GM12864 (cell line): ENCODE results near the gene RIPK4.

Experiments used
- DNase-seq: peaks from one replicate; pipeline ENCODE4 v3.0.0-alpha.2; 2011; ENCODE audit warnings: low read depth
- H3K4me3 ChIP-seq: 2 replicates; pipeline ENCODE4 v1.5.1; 2011; ENCODE audit warnings: mild to moderate bottlenecking, low read depth, low read length, control low read depth
- TF ChIP-seq, protein P1 (sequence below): IDR thresholded peaks from 2 replicates; pipeline ENCODE4 v1.5.1; 2011; ENCODE audit warnings: low read depth, mild to moderate bottlenecking, moderate library complexity, low read length, control low read depth, inconsistent platforms; ENCODE audit errors: missing control alignments

Gene RIPK4

DNA sequence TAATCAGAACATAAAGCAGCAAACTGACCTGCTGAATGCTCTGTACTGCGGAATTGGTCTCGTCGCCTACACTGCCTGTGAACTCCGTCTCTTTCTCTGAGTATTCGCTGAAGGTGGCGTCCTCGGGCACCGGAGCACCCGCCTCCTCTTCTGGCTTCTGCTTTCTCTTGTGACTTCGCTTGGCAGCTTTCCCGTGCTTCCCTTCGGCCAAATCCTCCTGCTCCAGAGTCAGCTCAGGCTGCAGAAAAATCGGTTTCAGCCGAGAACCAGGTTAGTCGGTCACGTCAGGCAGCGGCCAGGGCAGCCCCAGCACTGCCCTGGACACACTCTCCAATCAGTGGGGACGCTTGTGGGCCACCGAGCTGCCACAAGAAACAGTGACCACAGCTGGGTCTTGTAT, 35.8 kb upstream of the RIPK4 start:
- H3K4me3 ChIP-seq, result no peak overlapping the region
- DNase-seq, result no peak
- TF ChIP-seq, protein P1, sequence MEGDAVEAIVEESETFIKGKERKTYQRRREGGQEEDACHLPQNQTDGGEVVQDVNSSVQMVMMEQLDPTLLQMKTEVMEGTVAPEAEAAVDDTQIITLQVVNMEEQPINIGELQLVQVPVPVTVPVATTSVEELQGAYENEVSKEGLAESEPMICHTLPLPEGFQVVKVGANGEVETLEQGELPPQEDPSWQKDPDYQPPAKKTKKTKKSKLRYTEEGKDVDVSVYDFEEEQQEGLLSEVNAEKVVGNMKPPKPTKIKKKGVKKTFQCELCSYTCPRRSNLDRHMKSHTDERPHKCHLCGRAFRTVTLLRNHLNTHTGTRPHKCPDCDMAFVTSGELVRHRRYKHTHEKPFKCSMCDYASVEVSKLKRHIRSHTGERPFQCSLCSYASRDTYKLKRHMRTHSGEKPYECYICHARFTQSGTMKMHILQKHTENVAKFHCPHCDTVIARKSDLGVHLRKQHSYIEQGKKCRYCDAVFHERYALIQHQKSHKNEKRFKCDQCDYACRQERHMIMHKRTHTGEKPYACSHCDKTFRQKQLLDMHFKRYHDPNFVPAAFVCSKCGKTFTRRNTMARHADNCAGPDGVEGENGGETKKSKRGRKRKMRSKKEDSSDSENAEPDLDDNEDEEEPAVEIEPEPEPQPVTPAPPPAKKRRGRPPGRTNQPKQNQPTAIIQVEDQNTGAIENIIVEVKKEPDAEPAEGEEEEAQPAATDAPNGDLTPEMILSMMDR, result no peak

DNA sequence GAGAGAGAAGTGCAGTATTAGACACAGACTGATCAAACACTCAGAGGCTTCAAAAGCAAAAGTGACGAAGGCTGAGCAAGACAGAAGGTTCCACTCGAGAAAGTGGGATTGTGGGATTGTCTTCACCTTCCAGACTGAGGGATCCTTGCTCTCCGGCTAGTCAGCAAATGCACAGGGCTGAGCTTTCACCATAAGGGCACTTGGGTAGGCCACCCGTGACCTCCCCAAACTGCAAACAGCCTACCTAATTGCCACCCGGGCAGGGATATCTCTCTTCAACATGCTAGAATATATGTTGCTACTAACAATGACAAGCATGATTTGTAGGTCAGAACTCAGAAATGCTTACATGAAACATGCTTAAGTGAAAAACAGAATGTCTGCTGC, 35.3 kb upstream of the RIPK4 start:
- H3K4me3 ChIP-seq, result no peak overlapping the region

DNA sequence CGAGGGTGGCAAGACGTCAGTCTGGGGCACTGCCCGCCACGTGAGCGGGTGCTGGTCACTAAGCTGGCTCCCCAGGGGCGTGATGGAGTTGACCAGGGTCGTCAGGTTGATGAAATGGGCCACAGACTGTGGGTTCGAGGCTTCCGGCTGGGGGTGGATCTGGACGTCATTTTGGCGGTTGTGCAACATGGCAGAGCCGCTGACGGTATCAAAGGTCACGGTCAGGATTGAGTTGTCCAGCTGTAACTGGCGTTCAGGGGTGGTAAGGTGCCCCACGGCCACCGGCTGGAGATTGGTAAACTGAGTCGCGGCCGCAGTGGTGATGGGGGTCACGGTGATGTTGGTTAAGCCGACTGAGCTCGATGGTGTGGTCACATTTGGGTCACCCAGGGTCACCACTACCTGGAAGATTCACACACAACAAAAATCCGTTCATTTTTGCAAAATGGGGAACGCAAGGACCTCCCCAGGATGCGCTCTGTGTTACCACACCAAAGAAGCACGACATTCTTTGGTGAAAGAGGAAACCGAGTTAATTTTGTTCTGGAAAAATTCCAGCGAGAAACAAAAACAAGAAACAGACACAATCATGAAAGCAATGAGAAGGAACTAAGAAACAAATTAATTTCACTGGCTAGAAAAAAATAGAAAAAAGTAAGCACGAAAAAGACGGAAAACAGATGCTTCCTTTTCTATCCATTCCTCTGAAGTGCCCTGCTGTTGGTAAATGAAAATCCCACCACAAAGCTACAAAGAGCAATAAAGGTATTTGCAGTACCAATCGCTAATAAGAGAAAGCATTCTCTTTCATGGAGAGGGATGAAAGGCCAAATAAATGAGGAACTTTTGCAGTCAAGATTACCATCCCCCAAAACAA, 34.7 kb upstream of the RIPK4 start:
- TF ChIP-seq, protein P1, result no peak
- no peak for DNase-seq
- no peak overlapping the region for H3K4me3 ChIP-seq

More for the DNA sequence above, 35.3 kb upstream of the RIPK4 start:
- DNase-seq, result no peak
- TF ChIP-seq, protein P1, result no peak

DNA sequence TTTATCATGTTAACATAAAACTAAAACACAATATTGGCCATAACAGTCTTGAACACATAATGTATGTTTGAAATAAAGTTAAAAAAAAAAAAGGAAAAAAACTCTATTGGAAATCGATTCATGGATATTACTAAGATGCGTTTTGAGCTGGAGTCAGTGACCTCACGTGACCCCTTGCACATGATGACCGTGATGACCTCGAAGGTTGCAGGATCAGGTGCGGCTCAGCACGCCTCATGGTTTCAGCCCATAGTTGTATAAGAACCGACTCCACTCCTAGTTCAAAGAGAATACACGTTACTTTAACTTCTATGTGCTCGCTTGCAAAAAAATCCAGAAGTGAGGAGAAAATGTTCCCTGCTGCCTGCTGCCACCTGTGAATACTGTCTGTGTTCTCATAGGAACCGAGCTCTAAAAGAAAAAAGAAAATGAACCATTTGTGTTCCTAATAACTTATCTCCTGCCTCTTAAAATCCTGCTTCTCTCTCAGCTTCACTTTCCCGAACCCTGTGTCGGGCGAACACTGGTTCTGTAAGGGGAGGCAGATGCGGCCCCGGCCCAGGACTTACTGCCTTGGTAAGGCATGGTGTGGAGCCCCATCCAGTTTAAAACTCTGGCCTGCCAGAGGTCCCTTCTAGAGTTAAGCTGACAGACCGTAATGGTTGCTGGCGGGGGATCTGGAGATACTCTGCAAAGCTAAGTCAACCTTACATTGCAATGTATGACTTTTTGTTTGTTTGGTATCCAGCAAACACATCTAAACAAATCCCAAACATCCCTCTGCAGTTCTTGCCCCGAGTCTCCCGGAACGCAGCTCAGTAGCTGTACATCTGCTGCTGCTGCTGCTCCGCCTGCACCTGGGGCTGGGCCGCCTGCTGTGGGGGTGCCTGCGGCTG, 33.8 kb upstream of the RIPK4 start:
- no peak overlapping the region for H3K4me3 ChIP-seq
- TF ChIP-seq, protein P1, result no peak
- no peak for DNase-seq

DNA sequence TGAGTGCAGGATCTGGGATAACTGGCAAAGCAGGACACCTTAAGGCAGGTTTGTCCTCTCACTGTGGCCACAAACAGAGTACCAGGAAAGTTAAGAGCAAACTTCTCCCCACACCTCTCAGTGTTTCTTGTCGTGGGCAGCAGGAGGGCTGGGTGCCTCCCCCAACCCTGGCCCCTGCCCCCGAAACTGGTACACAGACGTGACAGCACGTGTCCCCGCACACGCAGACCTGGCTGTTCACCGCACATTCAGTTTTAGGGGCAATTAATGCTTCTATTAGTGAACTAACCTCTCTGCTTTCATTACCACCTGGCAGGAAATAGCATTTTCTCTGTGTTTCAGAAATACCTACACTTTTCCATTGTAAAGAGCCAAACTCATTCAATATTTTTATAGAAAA, 32.9 kb upstream of the RIPK4 start:
- TF ChIP-seq, protein P1, result no peak
- DNase-seq, result no peak
- H3K4me3 ChIP-seq, result no peak overlapping the region

DNA sequence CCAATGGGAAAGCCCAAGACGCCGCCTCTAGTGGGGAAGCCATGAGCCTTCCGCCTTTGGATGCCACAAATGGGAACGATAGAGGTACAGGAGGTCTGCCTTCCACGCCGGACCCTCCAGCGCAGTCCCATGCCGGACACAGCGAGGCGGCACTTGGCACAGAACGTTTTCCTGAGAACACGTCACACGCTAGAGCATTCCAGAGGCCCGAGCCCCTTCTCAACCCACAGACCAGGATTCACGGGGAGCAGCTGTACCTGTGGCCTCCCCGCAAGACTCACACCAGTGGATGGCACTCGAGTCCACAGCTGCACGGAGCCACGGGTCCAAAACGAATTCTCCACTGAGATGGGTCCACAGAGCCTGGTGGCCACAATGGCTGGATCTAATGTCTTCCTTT, 31.5 kb upstream of the RIPK4 start:
- no peak for DNase-seq
- no peak overlapping the region for H3K4me3 ChIP-seq

More for the DNA sequence above, 31.5 kb upstream of the RIPK4 start:
- TF ChIP-seq, protein P1, result no peak
